ENCODE measurements around the gene EHD4.

The EHD4 gene

GRCh38 chr15:41944313-41944940 lies 27.9 kb downstream of the EHD4 start:
- Histone ChIP-seq H3K27me3 (ENCODE audit: insufficient read depth, low read depth) (no peaks in the 10 kb centered on the region), H2AFZ (ENCODE audit: low read depth) (no peak overlapping the region), H3K79me2 (ENCODE audit: insufficient read depth, low read depth) (no peaks in the 10 kb centered on the region), H3K9ac (no peak overlapping the region), H3K27ac (no peak overlapping the region), H3K4me2 (no peak overlapping the region), H3K36me3 (ENCODE audit: insufficient read depth) (no peaks in the 10 kb centered on the region), H4K20me1 (ENCODE audit: insufficient read depth) (no peaks in the 10 kb centered on the region), H3K4me3 (IDR thresholded peaks at IDR 0.05; ENCODE audit: insufficient read depth, low read depth, low read length) (no peak overlapping the region), H3K4me1 (ENCODE audit: low read depth, poor library complexity, severe bottlenecking) (no peaks in the 10 kb centered on the region)
- TF ChIP-seq CTCF (conservative IDR thresholded peaks at IDR 0.05; ENCODE audit: low read depth, low read length): no peak

- no peaks in the 10 kb centered on the region for H3K36me3 ChIP-seq (ENCODE audit: insufficient read depth)
- no peak overlapping the region for H2AFZ ChIP-seq (ENCODE audit: low read depth)
- H3K79me2 ChIP-seq (ENCODE audit: insufficient read depth, low read depth): no peaks in the 10 kb centered on the region
- no peak overlapping the region for H3K27ac ChIP-seq
- no peaks in the 10 kb centered on the region for H3K4me1 ChIP-seq (ENCODE audit: low read depth, poor library complexity, severe bottlenecking)
- H4K20me1 ChIP-seq (ENCODE audit: insufficient read depth): no peaks in the 10 kb centered on the region
- no peaks in the 10 kb centered on the region for H3K27me3 ChIP-seq (ENCODE audit: insufficient read depth, low read depth)
- H3K4me2 ChIP-seq: no peak overlapping the region
- no peak overlapping the region for H3K9ac ChIP-seq
- no peak for TF ChIP-seq CTCF (conservative IDR thresholded peaks at IDR 0.05; ENCODE audit: low read depth, low read length)
- no peak overlapping the region for H3K4me3 ChIP-seq (IDR thresholded peaks at IDR 0.05; ENCODE audit: insufficient read depth, low read depth, low read length)
Measured at GRCh38 chr15:41943543-41944312, 28.6 kb downstream of the EHD4 start.

DNA sequence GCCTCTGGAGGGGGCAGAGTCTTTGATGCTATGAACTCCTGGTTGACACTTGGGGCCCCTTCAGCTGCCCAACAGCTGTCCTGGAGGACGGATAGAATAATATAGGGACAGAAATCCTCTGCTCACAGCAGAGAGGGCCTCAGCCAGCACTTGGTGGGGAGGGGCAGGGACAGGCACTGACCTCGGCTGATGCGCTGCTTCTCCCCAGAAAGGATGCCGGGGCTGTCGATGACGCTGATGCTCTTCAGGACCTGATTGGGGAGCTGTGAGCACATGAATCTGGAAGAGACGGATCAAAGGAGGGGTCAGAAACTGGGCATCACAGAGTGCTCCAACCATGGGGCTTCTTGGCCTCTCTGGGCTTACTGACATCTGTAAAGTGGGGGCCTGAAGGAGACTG lies 29.5 kb downstream of the EHD4 start:
- Histone ChIP-seq H3K27me3 (ENCODE audit: insufficient read depth, low read depth) (no peaks in the 10 kb centered on the region), H3K4me3 (IDR thresholded peaks at IDR 0.05; ENCODE audit: insufficient read depth, low read depth, low read length) (no peak overlapping the region), H3K9ac (no peak overlapping the region), H2AFZ (ENCODE audit: low read depth) (no peak overlapping the region), H3K36me3 (ENCODE audit: insufficient read depth) (no peaks in the 10 kb centered on the region), H3K79me2 (ENCODE audit: insufficient read depth, low read depth) (no peaks in the 10 kb centered on the region), H3K4me2 (no peak overlapping the region), H3K27ac (no peak overlapping the region), H4K20me1 (ENCODE audit: insufficient read depth) (no peaks in the 10 kb centered on the region), H3K4me1 (ENCODE audit: low read depth, poor library complexity, severe bottlenecking) (no peaks in the 10 kb centered on the region)
- TF ChIP-seq CTCF (conservative IDR thresholded peaks at IDR 0.05; ENCODE audit: low read depth, low read length): no peak

DNA sequence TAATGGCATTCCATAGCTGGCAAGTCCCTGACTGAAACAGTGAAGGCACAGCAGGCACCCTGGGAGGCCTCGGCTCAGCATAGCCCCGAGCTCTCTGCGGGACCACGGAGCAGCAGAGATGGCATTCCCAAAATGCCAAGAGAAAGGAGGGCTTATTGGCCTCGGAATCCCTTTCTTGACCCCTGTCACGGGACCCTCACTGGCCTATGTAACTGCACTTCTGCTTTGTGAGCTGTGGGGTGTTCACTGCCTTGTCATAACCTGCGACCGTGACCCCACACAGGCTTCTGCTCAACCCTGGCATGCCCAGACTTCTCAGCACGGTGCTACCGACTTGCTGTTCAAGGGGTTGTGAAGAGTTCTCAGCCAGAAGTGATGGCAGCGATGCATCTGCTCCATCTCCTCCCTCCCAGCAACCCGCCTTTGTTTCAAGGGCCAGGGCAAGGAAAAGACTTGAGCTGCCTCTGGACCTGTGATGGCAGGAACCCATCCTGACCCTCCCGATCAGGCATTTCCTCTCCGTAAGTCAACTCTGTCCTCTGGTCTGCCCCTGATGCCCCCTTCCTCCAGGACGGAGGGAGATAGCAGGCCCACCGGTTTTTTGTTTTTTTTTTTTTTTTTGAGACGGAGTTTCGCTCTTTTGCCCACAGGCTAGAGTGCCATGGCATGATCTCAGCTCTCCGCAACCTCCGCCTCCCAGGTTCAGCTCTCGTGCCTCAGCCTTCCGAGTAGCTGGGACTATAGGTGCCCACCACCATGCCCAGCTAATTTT lies 30.5 kb downstream of the EHD4 start:
- H3K27ac ChIP-seq: no peak overlapping the region
- no peak overlapping the region for H3K4me3 ChIP-seq (IDR thresholded peaks at IDR 0.05; ENCODE audit: insufficient read depth, low read depth, low read length)
- no peaks in the 10 kb centered on the region for H3K79me2 ChIP-seq (ENCODE audit: insufficient read depth, low read depth)
- no peaks in the 10 kb centered on the region for H3K36me3 ChIP-seq (ENCODE audit: insufficient read depth)
- TF ChIP-seq CTCF (conservative IDR thresholded peaks at IDR 0.05; ENCODE audit: low read depth, low read length): no peak
- H3K4me1 ChIP-seq (ENCODE audit: low read depth, poor library complexity, severe bottlenecking): no peaks in the 10 kb centered on the region
- no peak overlapping the region for H2AFZ ChIP-seq (ENCODE audit: low read depth)
- no peak overlapping the region for H3K9ac ChIP-seq
- no peaks in the 10 kb centered on the region for H3K27me3 ChIP-seq (ENCODE audit: insufficient read depth, low read depth)
- no peaks in the 10 kb centered on the region for H4K20me1 ChIP-seq (ENCODE audit: insufficient read depth)
- no peak overlapping the region for H3K4me2 ChIP-seq

Data from KMS-11 (cell line).